GM12864 (cell line): ENCODE results near the gene MED29.

ENCODE experiments used
- DNase-seq: peaks from one replicate; pipeline ENCODE4 v3.0.0-alpha.2; 2011; ENCODE audit warnings: low read depth
- H3K4me3 ChIP-seq: 2 replicates; pipeline ENCODE4 v1.5.1; 2011; ENCODE audit warnings: mild to moderate bottlenecking, low read depth, low read length, control low read depth
- CTCF ChIP-seq: IDR thresholded peaks from 2 replicates; pipeline ENCODE4 v1.5.1; 2011; ENCODE audit warnings: low read depth, mild to moderate bottlenecking, moderate library complexity, low read length, control low read depth, inconsistent platforms; ENCODE audit errors: missing control alignments

The MED29 gene

GRCh38 chr19:39359026-39359425 lies 32.2 kb upstream of the MED29 start:
- no peak overlapping the region for H3K4me3 ChIP-seq
- DNase-seq = no peak
- TF ChIP-seq CTCF = no peak

GRCh38 chr19:39360599-39360998 lies 30.6 kb upstream of the MED29 start:
- TF ChIP-seq CTCF = no peak
- H3K4me3 ChIP-seq = no peak overlapping the region
- DNase-seq = no peak

- H3K4me3 ChIP-seq = no peak overlapping the region
- DNase-seq = no peak
- no peak for TF ChIP-seq CTCF
Measured at GRCh38 chr19:39362682-39363657, 28.2 kb upstream of the MED29 start.

GRCh38 chr19:39363901-39364457 lies 27.2 kb upstream of the MED29 start:
- H3K4me3 ChIP-seq = no peak overlapping the region
- no peak for TF ChIP-seq CTCF
- no peak for DNase-seq

GRCh38 chr19:39365531-39365930 lies 25.6 kb upstream of the MED29 start:
- no peak for DNase-seq
- no peak for TF ChIP-seq CTCF
- no peak overlapping the region for H3K4me3 ChIP-seq

GRCh38 chr19:39369200-39369599 lies 22.0 kb upstream of the MED29 start:
- no peak for TF ChIP-seq CTCF
- H3K4me3 ChIP-seq = no peak overlapping the region
- no peak for DNase-seq
